D721Med (cell line): Measurements from ENCODE around the gene FOXD1.
"Not testable (repeated sequence)": the region's sequence is repeated elsewhere in the genome, so short reads cannot be mapped to it uniquely, and the experiment has no call there.

Experiments
- DNase-seq: peaks from one replicate; pipeline ENCODE4 v3.0.0; 2011; ENCODE audit warnings: low spot score; ENCODE audit not compliant: insufficient read length
- FAIRE-seq: peaks from 2 replicates; lab custom pipeline; 2011; peaks lifted over from hg19 to GRCh38; lab: Jason Lieb, UNC
- TF ChIP-seq, protein P1 (sequence below): IDR thresholded peaks from 2 replicates; pipeline ENCODE4 v1.5.1; 2012; ENCODE audit warnings: mild to moderate bottlenecking, control low read depth; ENCODE audit not compliant: insufficient read depth; ENCODE audit errors: missing control alignments

The FOXD1 gene

DNA sequence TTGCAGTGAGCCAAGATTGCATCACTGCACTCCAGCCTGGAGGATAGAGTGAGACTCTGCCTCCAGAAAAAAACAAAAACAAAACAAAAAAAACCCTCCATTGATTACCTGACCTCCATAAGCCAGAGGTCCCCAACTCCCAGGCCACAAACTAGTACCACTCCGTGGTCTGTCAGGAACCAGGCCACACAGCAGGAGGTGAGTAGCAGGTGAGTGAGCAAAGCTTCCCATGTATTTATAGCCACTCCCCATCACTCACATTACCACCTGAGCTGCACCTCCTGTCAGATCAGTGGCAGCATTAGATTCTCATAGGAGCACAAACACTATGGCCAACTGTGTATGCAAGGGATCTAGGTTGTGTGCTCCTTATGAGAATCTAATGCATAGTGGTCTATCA lies 35.9 kb upstream of the FOXD1 start:
- TF ChIP-seq, protein P1, sequence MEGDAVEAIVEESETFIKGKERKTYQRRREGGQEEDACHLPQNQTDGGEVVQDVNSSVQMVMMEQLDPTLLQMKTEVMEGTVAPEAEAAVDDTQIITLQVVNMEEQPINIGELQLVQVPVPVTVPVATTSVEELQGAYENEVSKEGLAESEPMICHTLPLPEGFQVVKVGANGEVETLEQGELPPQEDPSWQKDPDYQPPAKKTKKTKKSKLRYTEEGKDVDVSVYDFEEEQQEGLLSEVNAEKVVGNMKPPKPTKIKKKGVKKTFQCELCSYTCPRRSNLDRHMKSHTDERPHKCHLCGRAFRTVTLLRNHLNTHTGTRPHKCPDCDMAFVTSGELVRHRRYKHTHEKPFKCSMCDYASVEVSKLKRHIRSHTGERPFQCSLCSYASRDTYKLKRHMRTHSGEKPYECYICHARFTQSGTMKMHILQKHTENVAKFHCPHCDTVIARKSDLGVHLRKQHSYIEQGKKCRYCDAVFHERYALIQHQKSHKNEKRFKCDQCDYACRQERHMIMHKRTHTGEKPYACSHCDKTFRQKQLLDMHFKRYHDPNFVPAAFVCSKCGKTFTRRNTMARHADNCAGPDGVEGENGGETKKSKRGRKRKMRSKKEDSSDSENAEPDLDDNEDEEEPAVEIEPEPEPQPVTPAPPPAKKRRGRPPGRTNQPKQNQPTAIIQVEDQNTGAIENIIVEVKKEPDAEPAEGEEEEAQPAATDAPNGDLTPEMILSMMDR: no peak
- FAIRE-seq: no peak
- no peak for DNase-seq

DNA sequence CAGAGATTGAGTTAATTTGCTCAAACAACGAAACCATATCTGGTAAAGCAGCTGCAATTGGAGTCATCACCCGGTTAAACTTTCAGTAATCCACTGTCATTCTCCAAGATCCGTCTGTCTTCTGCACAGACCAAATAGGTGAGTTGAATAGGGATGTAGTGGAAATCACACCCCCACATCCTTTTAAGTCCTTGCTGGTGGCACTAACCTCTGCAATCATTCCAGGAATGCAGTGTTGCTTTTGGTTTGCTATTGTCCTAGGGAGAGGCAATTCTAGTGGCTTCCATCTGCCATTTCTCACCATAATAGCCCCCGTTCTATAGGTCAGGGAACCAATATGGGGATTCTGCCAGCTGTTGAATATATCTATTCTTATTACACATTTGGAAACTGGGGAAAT lies 35.1 kb upstream of the FOXD1 start:
- TF ChIP-seq, protein P1: no peak
- no peak for FAIRE-seq

DNA sequence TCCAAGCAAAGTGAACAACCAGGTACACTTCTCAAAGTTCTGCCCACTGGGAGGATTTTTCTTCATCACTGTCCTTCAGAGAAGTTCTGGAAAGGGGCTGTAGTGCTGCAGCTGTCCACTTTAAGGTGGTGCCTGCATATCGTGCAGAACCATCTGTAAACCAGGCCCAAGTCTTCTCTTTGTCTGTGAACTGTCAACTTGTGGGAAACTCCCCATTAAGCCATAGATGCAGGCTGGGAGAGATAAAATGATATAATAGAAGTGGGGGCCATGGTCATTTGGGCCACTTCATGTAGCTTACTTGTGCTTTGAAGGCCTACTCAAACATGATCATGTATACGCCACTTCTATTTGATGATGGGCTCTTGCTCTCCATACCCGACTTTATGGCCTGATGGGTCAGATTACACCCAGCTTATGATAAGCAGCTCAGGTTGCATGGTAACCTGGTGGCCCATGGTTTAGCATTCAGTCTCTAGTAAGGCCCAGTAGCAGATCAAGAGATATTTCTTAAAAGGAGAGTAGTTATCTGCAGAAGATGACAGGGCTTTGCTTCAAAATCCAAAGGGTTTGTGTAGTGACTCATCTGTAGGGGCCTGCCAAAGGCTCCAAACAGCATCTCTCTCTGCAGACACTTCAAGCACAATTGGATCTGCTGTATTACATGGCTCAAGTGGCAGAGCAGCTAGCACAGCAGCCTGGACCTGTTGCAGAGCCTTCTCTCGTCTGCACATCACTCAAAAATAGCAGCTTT lies 34.0 kb upstream of the FOXD1 start:
- TF ChIP-seq, protein P1: no peak
- FAIRE-seq: no peak
- no peak for DNase-seq

More for the DNA sequence above, 35.1 kb upstream of the FOXD1 start:
- DNase-seq: no peak

DNA sequence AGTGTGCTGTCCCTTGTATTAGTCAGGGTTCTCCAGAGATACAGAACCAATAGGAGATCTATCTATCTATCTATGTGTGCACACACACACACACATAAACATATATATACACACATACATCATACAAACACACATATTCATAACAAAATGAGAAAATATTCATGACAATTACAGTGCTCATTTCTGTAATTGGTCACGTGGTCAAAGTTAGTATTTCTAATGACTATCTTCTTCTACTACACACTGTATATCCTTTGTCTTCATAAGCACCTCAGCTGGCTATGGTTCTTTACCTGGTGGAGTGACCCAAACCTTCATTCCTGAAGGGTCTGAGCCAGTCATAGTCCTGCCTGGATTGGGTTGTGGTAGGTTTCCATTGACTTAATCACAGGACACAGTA lies 31.9 kb upstream of the FOXD1 start:
- TF ChIP-seq, protein P1: no peak
- FAIRE-seq (peak; percentile 16), DNase-seq (no peak)

DNA sequence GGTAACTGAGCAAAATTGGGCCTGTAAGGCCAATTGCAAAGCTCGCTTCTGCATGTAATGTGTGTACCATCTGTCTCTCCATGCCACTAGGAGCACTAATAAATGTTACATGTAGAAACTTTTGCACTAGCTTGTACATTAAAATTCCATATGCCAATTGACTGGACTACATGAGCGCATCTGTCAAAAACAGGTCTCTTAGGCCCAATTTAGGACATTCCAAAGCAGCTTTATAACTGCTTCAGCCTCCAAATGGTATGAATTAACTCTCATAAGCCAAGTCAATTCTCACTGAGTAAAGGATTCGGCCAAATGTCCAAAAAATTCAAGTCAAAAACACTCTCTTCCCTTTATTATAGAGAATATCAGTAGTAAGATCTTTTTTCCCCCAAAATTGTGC lies 23.5 kb upstream of the FOXD1 start:
- DNase-seq (no peak), FAIRE-seq (no peak)
- TF ChIP-seq, protein P1: no peak

DNA sequence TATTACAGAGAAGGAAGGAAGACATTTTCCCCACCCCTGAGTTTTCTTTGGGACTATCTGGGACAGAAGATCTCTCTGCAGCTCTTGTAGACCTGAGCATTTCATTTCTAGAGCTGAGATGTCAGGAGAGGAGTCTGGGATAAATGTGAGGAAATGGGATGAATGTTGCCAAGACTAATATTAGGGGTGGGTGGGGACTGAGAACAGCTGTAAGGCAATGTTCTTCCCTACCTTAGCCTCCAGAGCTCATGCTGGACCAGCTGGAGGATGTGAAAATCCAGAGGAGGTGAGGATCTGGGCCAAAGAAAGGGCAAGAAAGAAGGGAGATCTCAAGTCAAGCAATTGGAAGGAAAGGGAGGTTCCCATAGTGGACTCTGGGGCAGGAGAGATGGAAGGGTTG lies 23.1 kb upstream of the FOXD1 start:
- no peak for FAIRE-seq
- DNase-seq: no peak
- TF ChIP-seq, protein P1: no peak

DNA sequence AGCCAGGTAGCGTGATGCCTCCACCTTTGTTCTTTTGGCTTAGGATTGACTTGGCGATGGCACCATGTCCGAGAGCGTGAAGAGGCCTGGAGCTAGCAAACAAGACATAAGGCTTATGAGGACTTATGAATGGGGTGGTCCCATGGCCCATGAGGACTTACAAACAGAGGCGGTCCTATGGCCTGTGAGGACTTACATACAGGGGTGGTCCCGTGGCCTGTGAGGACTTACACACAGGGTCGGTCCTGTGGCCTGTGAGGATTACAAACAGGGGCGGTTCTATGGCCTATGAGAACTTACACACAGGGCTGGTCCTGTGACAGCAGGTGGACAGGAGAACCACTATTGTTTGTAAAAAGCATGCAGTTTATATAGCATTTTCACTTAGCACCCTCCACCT lies 21.3 kb upstream of the FOXD1 start:
- TF ChIP-seq, protein P1: no peak
- FAIRE-seq (no peak), DNase-seq (no peak)

DNA sequence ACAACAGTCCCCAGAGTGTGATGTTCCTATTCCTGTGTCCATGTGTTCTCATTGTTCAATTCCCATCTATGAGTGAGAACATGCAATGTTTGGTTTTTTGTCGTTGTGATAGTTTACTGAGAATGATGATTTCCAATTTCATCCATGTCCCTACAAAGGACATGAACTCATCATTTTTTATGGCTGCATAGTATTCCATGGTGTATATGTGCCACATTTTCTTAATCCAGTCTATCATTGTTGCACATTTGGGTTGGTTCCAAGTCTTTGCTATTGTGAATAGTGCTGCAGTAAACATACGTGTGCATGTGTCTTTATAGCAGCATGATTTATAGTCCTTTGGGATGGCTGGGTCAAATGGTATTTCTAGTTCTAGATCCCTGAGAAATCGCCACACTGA lies 20.1 kb upstream of the FOXD1 start:
- FAIRE-seq, DNase-seq: not testable (repeated sequence)
